Vagina (tissue), 2 donors: Measurements from ENCODE around the gene ROR1.

Experiments used
- CTCF ChIP-seq, 3 experiments: fragments of 450-650 bp in 2 of 3; fragments of 200-600 bp in 1 of 3; sonication (generic) in 1 of 3; IDR thresholded peaks; one replicate each; pipeline ENCODE4 v1.5.1; 2017 to 2019; ENCODE audit warnings: antibody characterized with exemption in 3 of 3, mild to moderate bottlenecking in 2 of 3, moderate library complexity in 2 of 3
- POLR2A ChIP-seq, 2 donors: fragments of 450-650 bp; IDR thresholded peaks; one replicate each; pipeline ENCODE4 v1.6.1; 2017; ENCODE audit warnings: antibody characterized with exemption in 2 of 2, mild to moderate bottlenecking in 2 of 2, moderate library complexity in 2 of 2

- TF ChIP-seq POLR2A (IDR thresholded peaks at IDR 0.05) (no peak), CTCF (IDR thresholded peaks at IDR 0.05) (no peak)
These were observed 441.8 kb downstream of the ROR1 start for GRCh38 chr1:64215576-64215975.
